Progenitor cell of endocrine pancreas (in vitro differentiated cells): ENCODE results near the gene CD81. TPM values are rescaled to one million over a fixed set of nuclear protein-coding genes. Genes with fewer than 3 reads are reported as not detected.

Experiments used
- DNase-seq: peaks from one replicate; pipeline ENCODE4 v3.0.0; 2021; ENCODE audit warnings: low spot score; ENCODE audit not compliant: unreplicated experiment
- H3K27ac Mint-ChIP-seq: 2 replicates; pipeline ENCODE4 v1.8.0; 2021; ENCODE audit warnings: mild to moderate bottlenecking, moderate library complexity, mixed read lengths
- H3K27me3 Mint-ChIP-seq: 2 replicates; pipeline ENCODE4 v1.8.0; 2021; ENCODE audit warnings: mixed read lengths
- H3K36me3 Mint-ChIP-seq: 2 replicates; pipeline ENCODE4 v1.8.0; 2022; ENCODE audit warnings: mixed read lengths; ENCODE audit not compliant: insufficient read depth
- H3K4me1 Mint-ChIP-seq: 2 replicates; pipeline ENCODE4 v1.8.0; 2021; ENCODE audit warnings: low read depth, mixed read lengths
- H3K4me3 Mint-ChIP-seq: 2 replicates; pipeline ENCODE4 v1.8.0; 2021; ENCODE audit warnings: low read depth, mild to moderate bottlenecking, moderate library complexity, mixed read lengths
- H3K9me3 Mint-ChIP-seq: 2 replicates; pipeline ENCODE4 v1.8.0; 2021; ENCODE audit warnings: low read depth, mixed read lengths
- total RNA-seq: library from RNA; stranded (reverse); gene quantifications from 2 replicates; pipeline ENCODE4 v1.2.1, GENCODE V29; 2021
- TF ChIP-seq, protein P1 (sequence below): fragments of 200-600 bp; sonication (generic); IDR thresholded peaks from one replicate; pipeline ENCODE4 v1.5.0; 2021; ENCODE audit warnings: antibody characterized with exemption, mild to moderate bottlenecking; ENCODE audit not compliant: unreplicated experiment

The CD81 gene
- total RNA-seq, 1 donor from 2014 or later = 166 TPM

DNA sequence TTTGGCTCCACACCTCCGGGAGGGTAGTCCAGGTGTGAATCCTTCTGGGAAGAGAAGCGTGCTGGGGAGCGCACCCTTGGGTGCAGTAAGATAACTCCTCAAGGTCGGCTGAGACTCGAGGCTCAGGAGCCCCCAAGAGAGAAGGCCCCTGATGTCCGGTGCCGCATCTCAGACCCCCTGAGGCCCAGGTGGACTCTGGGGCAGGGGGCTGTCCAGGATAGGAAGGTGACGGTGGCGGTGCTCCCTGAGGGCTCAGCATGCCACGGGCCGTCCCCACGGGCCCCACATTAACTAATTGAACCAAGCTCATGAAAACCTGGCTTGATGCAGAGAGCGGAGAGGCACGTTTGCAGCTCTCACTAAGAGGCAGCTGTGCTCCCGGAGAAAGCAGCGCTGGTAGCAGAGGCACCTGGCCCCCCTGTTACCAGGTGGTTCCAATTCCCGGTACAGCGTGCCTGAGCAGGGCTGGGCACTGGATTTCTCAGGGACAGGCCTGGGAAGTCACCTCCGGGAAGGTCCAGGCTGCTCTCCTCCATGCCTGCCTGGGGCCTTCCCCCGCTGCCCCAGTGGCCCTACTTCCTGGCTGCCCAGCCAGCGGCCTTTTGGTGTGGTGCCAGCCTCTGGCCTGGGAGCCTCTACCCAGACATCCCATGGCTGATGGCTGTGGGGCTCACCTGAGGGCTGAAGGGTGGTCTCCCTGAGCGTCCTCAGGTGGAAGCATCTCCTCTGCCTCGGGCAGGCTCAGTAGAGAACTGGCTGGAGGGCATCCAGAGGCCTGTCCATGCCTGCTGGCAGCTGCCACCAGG lies 68.8 kb downstream of the CD81 start:
- no peak for DNase-seq
- no peak overlapping the region for H3K27ac Mint-ChIP-seq
- TF ChIP-seq, protein P1, sequence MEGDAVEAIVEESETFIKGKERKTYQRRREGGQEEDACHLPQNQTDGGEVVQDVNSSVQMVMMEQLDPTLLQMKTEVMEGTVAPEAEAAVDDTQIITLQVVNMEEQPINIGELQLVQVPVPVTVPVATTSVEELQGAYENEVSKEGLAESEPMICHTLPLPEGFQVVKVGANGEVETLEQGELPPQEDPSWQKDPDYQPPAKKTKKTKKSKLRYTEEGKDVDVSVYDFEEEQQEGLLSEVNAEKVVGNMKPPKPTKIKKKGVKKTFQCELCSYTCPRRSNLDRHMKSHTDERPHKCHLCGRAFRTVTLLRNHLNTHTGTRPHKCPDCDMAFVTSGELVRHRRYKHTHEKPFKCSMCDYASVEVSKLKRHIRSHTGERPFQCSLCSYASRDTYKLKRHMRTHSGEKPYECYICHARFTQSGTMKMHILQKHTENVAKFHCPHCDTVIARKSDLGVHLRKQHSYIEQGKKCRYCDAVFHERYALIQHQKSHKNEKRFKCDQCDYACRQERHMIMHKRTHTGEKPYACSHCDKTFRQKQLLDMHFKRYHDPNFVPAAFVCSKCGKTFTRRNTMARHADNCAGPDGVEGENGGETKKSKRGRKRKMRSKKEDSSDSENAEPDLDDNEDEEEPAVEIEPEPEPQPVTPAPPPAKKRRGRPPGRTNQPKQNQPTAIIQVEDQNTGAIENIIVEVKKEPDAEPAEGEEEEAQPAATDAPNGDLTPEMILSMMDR = no peak
- H3K27me3 Mint-ChIP-seq = peaks cover 68% of the 10 kb centered on the region
- H3K4me1 Mint-ChIP-seq = peaks cover 2% of the 10 kb centered on the region
- no peaks in the 10 kb centered on the region for H3K36me3 Mint-ChIP-seq
- no peaks in the 10 kb centered on the region for H3K9me3 Mint-ChIP-seq
- H3K4me3 Mint-ChIP-seq = peak overlapping the region; percentile 67

DNA sequence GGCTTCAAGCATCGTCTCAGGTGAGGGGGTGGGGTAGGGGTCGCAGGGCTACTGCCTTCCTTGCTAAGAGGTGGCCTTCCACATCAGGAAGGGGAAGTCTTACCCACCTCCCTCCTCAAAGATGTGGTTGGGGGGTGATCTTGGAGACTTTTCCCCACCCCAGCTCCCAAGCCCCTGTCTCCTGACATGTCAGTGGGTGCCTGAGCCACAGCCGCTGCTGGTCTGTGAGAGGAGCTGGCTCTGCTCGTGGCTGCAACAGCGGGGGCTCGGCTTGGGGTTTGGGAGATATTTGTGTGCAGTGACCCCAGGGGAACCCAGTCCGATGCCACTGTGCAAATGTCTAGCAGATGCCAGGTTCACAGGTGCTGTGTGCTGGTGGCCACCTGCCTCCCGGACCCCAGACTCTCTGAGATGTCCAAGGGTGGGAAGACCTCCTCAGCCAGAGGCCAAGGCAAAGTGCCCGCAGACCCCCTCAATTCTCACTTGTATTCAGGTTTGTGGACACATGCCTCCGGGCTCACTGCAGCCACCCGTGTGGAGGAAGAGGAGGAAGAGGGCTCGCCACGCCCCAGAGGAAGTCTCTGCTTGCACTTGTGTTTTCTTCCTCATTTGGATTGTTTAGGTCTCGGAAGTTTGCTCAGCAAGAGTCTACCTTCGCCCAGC lies 69.6 kb downstream of the CD81 start:
- no peak overlapping the region for H3K4me3 Mint-ChIP-seq
- TF ChIP-seq, protein P1 = no peak
- no peak overlapping the region for H3K27ac Mint-ChIP-seq
- H3K9me3 Mint-ChIP-seq = no peaks in the 10 kb centered on the region
- peaks cover 2% of the 10 kb centered on the region for H3K4me1 Mint-ChIP-seq
- no peak for DNase-seq
- no peaks in the 10 kb centered on the region for H3K36me3 Mint-ChIP-seq
- H3K27me3 Mint-ChIP-seq = peaks cover 63% of the 10 kb centered on the region

Other genes with a start within 250 kb of the CD81 start
- gene IGF2, start 237.9 kb upstream of the CD81 start, total RNA-seq = 4,678 and 5,100 TPM in 2 replicates
- 68.7 and 75.2 TPM in 2 replicates for gene INS, start 216.1 kb upstream of the CD81 start, total RNA-seq
- gene TH, start 205.5 kb upstream of the CD81 start, total RNA-seq = 0.53 and 1.1 TPM in 2 replicates
- gene ASCL2, start 106.7 kb upstream of the CD81 start, total RNA-seq = 1.6 and 2.4 TPM in 2 replicates
- gene C11orf21, start 75.4 kb upstream of the CD81 start, total RNA-seq = 0.69 and 0.87 TPM in 2 replicates
- 3.4 and 4.5 TPM in 2 replicates for gene TSPAN32, start 75.3 kb upstream of the CD81 start, total RNA-seq
- 50.2 and 54.5 TPM in 2 replicates for gene TSSC4, start 23.4 kb downstream of the CD81 start, total RNA-seq
- gene TRPM5, start 67.2 kb downstream of the CD81 start, total RNA-seq = 0.46 and 0.84 TPM in 2 replicates
- gene KCNQ1, start 67.7 kb downstream of the CD81 start, total RNA-seq = 3.1 and 3.3 TPM in 2 replicates